Activated CD8-positive, alpha-beta memory T cell treated with anti-CD3 and anti-CD28 coated beads, Interleukin-2, amount 50 U/mL, for 4 hours (primary cell): Measurements from ENCODE around the gene SLC1A2.

Source experiments
- DNase-seq: peaks from one replicate; pipeline ENCODE4 v3.0.0-alpha.2; 2020

Gene SLC1A2

GRCh38 chr11:35375332-35376117 is 43.8 kb downstream of the SLC1A2 start:
- no peak for DNase-seq

DNA sequence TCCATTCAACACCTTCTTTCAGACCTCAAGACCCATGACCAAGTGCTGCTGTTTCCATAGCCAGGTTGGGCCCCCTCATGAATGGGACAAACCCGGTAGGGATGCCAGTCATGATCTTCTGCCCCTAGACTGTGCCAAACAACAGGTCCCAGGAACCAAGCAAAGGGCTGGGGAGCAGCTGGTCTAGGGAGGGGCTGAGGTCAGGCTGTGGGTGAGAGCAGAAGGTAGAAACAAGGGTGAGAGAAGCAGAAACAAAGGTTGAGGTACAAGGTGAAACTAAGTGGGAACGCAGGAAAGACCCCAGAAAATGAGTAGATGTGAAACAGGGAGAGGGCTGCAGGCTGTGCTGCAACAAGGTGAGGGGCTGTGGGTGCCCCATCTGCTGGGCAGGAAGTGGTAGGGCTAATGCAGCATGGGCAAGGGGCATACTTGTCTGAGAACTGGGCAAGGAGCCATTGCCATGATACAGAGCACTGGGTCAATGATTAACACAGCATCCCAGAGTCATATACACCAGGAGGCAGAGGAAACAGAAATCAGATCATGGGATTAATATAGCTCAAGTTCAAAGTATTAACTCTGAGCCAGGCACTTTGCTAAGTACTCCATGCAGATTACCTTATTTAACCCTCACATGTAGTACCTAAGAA is 45.9 kb downstream of the SLC1A2 start:
- no peak for DNase-seq

DNA sequence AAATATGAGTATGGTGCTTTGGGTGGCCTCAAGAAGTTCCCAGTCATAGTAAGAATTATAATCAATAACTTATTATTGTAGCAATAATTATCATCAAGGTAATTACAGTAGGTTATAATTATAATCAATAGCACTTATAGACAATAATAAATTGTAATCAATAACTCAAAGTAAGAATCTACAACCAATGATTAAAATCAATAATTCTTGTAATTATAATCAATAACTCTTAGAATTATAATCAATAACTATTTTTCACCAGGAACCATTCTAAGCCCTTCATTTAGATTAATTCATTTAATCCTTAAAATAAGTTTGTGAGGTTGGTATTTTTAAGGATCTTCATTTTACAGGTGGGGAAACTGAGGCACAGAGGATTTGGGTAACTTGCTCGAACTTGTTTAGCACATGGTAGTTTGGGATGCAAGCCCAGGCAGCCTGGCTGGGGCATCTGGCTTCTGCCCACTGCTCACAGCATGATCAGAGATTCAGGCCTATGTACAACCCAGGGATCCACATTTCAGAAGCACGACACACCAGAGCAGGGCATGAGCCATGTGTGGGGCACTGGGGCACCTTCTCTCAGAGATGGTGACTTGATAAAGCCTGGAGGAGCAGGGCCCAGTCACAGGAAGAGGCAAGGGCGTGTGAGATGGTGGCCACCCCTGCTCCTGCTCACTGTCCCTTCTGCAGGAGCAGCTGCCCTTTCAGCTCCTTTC is 46.6 kb downstream of the SLC1A2 start:
- no peak for DNase-seq

DNA sequence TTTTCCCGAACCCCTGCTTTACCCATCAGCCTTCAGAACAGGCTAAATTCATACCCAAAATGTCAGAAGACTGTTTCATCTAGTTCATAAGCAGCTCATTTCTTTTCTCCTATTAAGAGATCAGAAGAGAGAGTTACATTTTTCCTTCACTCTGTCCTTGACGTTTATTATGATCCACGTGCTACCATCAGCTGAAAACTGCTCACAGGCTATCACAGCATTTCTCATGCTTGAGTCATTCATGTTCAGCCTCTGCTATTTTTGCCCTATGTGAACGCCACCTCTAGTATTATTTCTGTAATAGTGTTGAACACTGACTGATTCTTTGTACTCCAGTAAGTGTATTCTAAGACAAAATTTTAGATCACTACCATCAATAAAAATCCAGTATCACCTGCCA is 51.9 kb downstream of the SLC1A2 start:
- no peak for DNase-seq

DNA sequence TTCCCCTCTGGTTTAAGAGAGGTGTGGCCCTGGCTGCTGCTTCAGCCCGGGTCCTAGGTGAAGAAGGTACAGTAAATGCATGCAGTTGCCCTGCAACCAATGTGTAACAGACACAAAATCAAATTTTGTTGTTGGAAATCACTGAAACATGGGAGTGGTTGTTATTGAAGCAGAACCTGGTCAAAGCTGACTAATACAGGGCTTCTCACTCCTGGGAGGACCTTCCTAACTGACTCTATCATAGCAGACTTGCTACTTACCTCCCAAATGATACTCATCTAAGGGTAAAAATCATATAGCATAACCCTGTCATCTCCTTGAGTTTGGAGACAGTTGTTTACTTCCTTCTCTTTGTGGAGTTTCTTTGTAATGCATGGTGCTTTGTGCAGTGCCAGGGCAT is 52.6 kb downstream of the SLC1A2 start:
- DNase-seq, result no peak

DNA sequence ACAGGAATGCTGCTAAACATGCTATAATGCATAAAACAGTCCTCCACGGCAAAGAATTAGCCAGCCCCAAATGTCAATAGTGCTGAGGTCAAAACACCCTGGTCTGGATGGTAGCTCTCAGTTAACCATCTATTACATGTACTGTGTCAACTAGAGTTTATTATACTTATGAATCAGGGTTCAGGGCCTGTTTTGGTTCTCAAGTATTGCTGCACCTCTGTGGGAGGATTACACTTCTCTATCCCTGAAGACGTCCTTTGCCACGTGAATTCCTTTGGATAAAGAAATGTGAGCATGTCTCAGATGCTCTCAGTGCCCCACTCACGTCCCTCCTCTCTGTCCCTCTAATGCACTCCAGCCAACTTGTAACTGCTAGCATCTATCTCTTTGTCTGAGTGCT is 53.4 kb downstream of the SLC1A2 start:
- DNase-seq, result no peak

DNA sequence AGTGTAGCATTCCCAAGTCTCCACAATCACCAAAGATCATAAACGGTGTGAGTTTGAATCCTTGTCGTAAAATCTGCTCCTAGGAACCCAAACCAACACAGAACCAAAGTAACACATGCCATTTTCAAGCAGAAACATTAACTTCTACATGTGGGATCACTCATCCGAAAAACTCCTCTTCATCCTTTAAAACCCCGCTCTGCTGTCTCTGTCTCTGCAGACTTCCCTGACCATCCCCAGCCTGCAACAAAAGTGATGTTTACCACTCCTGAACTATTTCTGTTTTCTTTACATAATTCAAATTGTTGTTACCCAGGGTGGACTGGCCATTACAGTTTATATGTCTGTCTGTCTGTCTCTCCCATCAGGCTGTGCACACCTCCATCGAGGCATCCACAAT is 54.0 kb downstream of the SLC1A2 start:
- no peak for DNase-seq

DNA sequence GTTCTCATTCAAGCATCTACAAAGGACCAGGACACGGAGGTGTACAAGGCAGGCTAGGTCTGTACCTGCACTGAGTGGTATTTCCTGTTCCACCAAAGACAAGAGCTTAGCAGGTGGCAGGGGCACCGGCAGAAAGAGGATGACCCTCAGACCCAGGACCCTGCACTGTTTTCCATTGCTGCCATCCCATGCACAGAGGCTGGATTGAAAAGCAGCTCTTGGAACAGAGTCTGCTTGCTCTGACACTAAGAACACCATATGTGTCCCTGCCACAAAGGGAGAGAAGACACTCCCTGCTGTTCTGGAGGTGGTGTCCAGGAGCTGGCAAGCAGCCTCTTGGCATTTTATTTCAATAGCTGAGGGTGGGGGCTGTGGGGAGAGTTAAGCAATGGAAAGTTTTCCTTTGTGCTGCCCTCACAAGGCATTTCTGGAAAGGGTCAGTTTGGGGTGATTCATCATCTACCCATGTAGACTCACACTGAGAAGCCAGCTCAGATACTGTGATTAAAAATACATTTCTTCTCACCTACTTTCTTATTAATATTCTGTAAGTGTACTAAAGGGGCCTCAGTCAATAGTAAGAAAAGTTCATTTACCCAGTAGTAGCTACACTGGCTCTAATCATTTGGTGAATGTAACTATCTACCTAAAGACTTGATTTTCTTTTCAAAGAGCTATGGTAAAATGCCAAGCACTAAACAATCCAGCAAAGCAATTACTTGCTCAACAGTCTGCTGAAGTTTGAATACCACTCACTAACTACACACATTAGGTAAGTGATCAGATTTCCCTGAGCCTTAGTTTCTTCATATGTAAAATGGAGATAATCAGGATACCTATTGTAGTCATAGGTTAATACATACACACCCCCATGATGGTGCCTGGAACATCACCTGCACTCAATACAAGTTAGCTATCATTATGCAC is 55.2 kb downstream of the SLC1A2 start:
- DNase-seq, result no peak

DNA sequence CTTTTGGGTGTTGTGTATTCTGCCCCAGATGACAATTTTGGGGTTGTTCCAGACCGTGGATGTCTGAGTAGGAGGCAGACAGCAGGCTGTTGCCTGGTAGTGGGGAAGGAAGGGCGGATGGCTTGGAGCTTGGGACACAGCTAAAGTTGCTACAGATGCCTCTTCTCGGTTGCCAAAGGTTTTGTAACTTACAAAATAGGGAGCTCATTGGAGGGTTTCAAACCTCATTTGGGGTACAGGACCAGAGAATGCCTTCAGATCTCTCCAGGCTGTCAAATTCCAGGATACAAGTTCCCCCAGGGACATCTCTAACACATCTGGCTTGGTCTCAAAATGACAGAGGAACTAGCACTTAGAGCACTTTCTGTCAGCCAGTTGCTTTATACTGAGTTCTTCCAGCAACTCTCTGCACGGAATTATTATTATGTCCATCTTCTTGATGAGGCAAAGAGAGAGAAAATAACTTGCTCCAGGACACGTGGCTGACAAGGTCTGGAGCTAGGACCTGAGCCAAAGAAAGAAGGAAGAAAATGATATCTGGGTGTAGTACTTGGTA is 56.0 kb downstream of the SLC1A2 start:
- DNase-seq, result no peak

GRCh38 chr11:35362521-35362980 is 56.8 kb downstream of the SLC1A2 start:
- no peak for DNase-seq

DNA sequence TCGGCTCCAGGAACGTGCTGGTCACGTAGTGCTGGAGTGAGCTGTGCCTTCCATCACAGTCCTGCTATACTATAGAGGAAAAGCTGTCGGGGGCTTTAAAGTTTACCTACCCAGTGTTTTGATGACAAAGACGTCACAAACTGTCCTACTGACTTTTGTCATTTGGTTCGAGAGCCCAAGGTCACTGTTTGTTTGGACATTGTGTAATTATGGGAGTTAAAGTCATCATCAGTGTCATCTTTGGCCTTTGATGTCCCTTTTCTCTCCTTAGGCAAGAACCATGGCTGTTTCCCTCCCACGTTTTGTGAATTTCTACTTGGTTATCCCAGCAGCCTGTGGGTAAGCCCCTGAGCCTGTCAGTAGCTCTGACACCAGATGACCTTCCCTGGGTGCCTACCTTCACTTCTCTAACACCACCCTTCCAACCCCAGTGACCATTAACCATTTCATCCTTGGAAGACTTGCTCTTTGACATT is 59.3 kb downstream of the SLC1A2 start:
- no peak for DNase-seq

DNA sequence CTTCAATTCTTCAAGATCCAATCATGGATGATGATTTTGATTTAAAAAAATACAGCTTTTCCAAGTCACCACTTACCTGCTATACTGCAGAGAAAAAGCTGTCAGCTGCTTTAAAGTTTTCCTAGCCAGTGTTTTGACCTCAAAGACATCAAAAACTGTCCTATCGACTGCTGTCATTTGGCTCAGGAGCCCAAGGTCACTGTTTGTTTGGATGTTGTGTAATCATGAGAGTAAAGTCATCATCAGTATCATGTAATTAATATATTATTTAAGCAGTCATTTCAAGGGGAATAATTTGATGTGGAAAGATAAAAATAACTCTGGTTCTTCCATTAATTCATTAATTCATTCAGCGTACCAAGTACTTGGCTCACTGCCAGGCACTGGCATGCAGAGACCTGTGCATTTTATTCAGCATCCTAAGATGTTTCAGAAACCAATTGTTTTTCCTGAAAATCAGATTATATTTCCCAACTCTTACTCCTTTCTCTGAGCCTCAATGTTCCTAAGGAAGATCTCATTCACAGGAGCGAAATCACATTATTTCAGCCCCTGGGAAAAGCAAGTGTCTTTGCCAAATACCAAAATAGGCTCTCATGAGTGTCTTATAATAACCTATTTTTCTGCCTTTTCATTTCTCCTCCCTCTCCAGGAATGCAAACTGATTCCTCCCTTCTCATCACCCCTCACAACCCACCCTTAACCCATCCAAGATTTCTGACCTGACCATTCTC is 59.9 kb downstream of the SLC1A2 start:
- DNase-seq, result no peak

- DNase-seq, result no peak
These were observed 61.0 kb downstream of the SLC1A2 start for GRCh38 chr11:35358391-35358790.

DNA sequence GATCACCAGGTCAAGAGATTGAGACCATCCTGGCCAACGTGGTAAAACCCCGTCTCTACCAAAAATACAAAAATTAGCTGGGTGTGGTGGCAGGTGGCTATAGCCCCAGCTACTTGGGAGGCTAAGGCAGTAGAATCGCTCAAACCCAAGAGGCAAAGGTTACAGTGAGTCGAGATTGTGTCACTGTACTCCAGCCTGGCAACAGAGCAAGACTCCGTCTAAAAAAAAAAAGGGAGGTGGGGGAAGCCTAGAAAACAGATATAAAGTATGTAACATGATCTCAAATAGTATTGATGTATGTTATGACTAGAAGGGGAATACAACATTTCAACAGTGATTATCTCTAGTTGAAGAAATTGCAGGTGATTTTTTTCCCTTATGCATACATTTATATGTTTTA is 61.4 kb downstream of the SLC1A2 start:
- DNase-seq, result no peak

DNA sequence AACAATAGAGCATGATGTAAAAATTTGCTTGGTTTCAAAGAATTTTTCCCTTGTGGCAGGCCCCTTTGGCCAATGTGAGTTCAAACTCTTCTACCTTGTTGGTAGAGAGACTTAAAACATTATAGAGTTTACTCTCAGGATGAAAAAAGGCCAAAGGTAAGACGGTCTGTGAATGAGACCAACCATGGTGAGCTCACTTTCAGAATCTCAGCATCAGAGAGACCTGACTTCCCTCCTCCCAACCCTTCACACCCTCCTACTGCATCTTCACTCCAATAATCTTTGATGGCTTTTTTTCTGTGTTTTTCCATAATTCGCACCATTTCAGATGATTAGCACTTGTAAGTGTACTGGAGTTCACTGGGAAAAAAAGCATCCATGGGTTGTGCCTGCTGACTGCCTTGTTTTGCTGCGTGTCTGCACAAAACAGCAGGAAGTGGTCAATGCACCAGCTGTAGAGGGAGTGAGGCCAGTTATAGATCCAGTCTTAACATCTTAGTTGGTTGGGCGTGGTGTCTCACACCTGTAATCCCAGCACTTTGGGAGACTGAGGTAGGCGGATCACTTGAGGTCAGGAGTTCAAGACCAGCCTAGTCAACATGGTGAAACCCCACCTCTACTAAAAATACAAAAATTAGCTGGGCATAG is 64.1 kb downstream of the SLC1A2 start:
- DNase-seq, result no peak

DNA sequence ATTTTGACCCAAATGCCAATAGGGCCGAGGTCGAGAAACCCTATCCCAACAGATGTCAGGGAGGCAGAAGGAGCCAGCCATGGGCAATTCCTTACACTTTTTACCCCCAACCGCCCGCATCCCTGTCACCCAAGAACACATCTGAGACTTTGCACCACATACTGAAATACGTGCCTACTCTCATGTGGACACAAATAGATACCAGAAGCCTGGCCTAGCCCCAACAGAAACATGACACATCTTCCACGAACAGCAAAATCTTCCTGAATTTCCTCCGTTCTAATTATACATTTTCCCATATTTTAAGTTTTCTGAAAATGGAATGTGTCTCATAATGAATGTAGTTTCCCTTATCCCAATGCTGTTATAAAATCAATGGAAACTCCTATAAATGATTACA is 64.7 kb downstream of the SLC1A2 start:
- DNase-seq, result no peak

- no peak for DNase-seq
These were observed 67.1 kb downstream of the SLC1A2 start for GRCh38 chr11:35352077-35352888.

- DNase-seq, result no peak
These were observed 69.5 kb downstream of the SLC1A2 start for GRCh38 chr11:35349897-35350296.

- no peak for DNase-seq
These were observed 70.3 kb downstream of the SLC1A2 start for GRCh38 chr11:35348898-35349687.
